ENCODE data around the gene ATP11B. TPM values are rescaled to one million over a fixed set of nuclear protein-coding genes. Genes with fewer than 3 reads are reported as not detected.

The ATP11B gene
- total and polyA plus RNA-seq, 9 of the 15 experiments (the other 6 are each of a cell fraction or from before 2014, with no cell fraction given), result 11.9 to 68.7 (median 41.8) TPM

DNA sequence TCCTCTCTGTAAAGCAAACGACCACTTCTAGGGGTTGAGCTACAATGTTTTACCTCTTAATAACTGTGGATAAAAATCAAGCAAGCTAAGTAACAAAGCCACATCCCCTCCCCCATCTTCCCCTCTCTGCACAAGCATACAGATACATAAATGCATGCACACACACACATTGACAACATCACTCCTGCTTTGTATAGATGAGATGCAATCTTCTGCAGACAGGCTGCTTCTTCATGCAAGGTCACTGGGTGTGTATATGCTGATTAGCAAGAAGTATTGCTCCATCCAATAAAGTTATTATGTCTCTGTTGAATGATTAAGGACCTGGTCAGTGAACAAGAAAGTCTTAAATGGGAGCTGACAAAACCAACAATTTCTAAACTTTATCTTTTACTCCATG, 8.8 kb upstream of the ATP11B start (continued):
- TF ChIP-seq E2F6 (IDR thresholded peaks at IDR 0.05; ENCODE audit: borderline replicate concordance in 1 of 2, extremely low read depth in 1 of 2, insufficient read depth in 1 of 2, insufficient read length in 1 of 2, low read depth in 1 of 2, low read length in 1 of 2, poor library complexity in 1 of 2, severe bottlenecking in 1 of 2) (no peak), SRSF7 (optimal IDR thresholded peaks at IDR 0.05; ENCODE audit: low read depth, low read length) (no peak), ZNF780A (CRISPR knock-in tag; IDR thresholded peaks at IDR 0.05) (no peak), KLF13 (tag; IDR thresholded peaks at IDR 0.05; ENCODE audit: borderline replicate concordance, low read depth) (no peak), PHF21A (IDR thresholded peaks at IDR 0.05; ENCODE audit: borderline replicate concordance, low read depth) (no peak), NR4A1 (CRISPR knock-in tag; IDR thresholded peaks at IDR 0.05) (no peak), NR4A1 (tag; IDR thresholded peaks at IDR 0.05) (no peak), ARHGAP35 (IDR thresholded peaks at IDR 0.05; ENCODE audit: partially characterized antibody) (no peak), RHOXF2B (CRISPR knock-in tag; conservative IDR thresholded peaks at IDR 0.05) (no peak), STAG1 (CRISPR knock-in tag; IDR thresholded peaks at IDR 0.05; ENCODE audit: borderline replicate concordance) (no peak), KDM2B (CRISPR knock-in tag; IDR thresholded peaks at IDR 0.05) (no peak), FOXO4 (CRISPR knock-in tag; IDR thresholded peaks at IDR 0.05) (no peak), SNIP1 (IDR thresholded peaks at IDR 0.05; ENCODE audit: low read depth) (no peak), ZFX (CRISPR knock-in tag; IDR thresholded peaks at IDR 0.05) (no peak), RBM15 (IDR thresholded peaks at IDR 0.05; ENCODE audit: insufficient read depth, low read length) (no peak), CTBP1 (IDR thresholded peaks at IDR 0.05; ENCODE audit: borderline replicate concordance) (no peak; the same call in 1 of the 2 replicates), ID3 (CRISPR knock-in tag; IDR thresholded peaks at IDR 0.05) (no peak), ID3 (tag; IDR thresholded peaks at IDR 0.05) (no peak), ZBED1 (IDR thresholded peaks at IDR 0.05) (no peak), BHLHE40 (IDR thresholded peaks at IDR 0.05; ENCODE audit: low read length) (peak; percentile 49; the same call in 1 of the 2 replicates), HDAC3 (IDR thresholded peaks at IDR 0.05; ENCODE audit: borderline replicate concordance, partially characterized antibody) (peak; percentile 80)
- TF ChIP-seq, protein P1, sequence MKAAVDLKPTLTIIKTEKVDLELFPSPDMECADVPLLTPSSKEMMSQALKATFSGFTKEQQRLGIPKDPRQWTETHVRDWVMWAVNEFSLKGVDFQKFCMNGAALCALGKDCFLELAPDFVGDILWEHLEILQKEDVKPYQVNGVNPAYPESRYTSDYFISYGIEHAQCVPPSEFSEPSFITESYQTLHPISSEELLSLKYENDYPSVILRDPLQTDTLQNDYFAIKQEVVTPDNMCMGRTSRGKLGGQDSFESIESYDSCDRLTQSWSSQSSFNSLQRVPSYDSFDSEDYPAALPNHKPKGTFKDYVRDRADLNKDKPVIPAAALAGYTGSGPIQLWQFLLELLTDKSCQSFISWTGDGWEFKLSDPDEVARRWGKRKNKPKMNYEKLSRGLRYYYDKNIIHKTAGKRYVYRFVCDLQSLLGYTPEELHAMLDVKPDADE (conservative IDR thresholded peaks at IDR 0.05; ENCODE audit: control insufficient read depth, low read depth, low read length), result no peak
